Activated gamma-delta T cell treated with anti-CD3 and anti-CD28 coated beads, Interleukin-2, amount 50 U/mL, for 16 hours (primary cell): Measurements from ENCODE around the gene SLC35F4.
"Not testable (repeated sequence)": the region's sequence is repeated elsewhere in the genome, so short reads cannot be mapped to it uniquely, and the experiment has no call there.

Source experiments
- DNase-seq: peaks from one replicate; pipeline ENCODE4 v3.0.0-alpha.2; 2020; ENCODE audit warnings: low read depth

SLC35F4 gene

GRCh38 chr14:57865403-57866198 lies at the start of gene SLC35F4:
Gene SLC35F4, minus strand, starts transcription at chr14:57866092.
- no peak for DNase-seq

- DNase-seq = no peak
These were observed 43.7 kb upstream of the SLC35F4 start for GRCh38 chr14:57909626-57910025.

- DNase-seq = no peak
These were observed 38.1 kb upstream of the SLC35F4 start for GRCh38 chr14:57903954-57904353.

- DNase-seq = no peak
These were observed 33.1 kb upstream of the SLC35F4 start for GRCh38 chr14:57898837-57899572.

- no peak for DNase-seq
These were observed 31.4 kb upstream of the SLC35F4 start for GRCh38 chr14:57897144-57897748.

- no peak for DNase-seq
These were observed 23.4 kb upstream of the SLC35F4 start for GRCh38 chr14:57889245-57889644.

- DNase-seq = no peak
These were observed 18.3 kb upstream of the SLC35F4 start for GRCh38 chr14:57884175-57884574.

- DNase-seq = no peak
These were observed 17.2 kb upstream of the SLC35F4 start for GRCh38 chr14:57883061-57883460.

GRCh38 chr14:57879516-57879915 lies 13.6 kb upstream of the SLC35F4 start:
- DNase-seq = no peak

- DNase-seq = no peak
These were observed 10.1 kb upstream of the SLC35F4 start for GRCh38 chr14:57875985-57876384.

- no peak for DNase-seq
These were observed 9.4 kb upstream of the SLC35F4 start for GRCh38 chr14:57875296-57875695.

GRCh38 chr14:57871459-57872080 lies 5.7 kb upstream of the SLC35F4 start:
- DNase-seq = no peak

- no peak for DNase-seq
These were observed 5.0 kb upstream of the SLC35F4 start for GRCh38 chr14:57870686-57871457.

GRCh38 chr14:57869617-57870016 lies 3.7 kb upstream of the SLC35F4 start:
- DNase-seq = no peak

GRCh38 chr14:57866199-57866705 lies 360 bp upstream of the SLC35F4 start:
- no peak for DNase-seq

GRCh38 chr14:57865066-57865402 lies 858 bp downstream of the SLC35F4 start:
- DNase-seq = no peak

GRCh38 chr14:57864659-57865058 lies 1.2 kb downstream of the SLC35F4 start:
- no peak for DNase-seq

- no peak for DNase-seq
These were observed 2.4 kb downstream of the SLC35F4 start for GRCh38 chr14:57863471-57863870.

GRCh38 chr14:57855666-57856065 lies 10.2 kb downstream of the SLC35F4 start:
- not testable (repeated sequence) for DNase-seq

GRCh38 chr14:57854571-57854970 lies 11.3 kb downstream of the SLC35F4 start:
- DNase-seq = no peak

GRCh38 chr14:57851354-57851753 lies 14.5 kb downstream of the SLC35F4 start:
- no peak for DNase-seq

GRCh38 chr14:57848786-57849185 lies 17.1 kb downstream of the SLC35F4 start:
- no peak for DNase-seq
